ENCODE measurements around the gene MED26. TPM values are rescaled to one million over a fixed set of nuclear protein-coding genes. Genes with fewer than 3 reads are reported as not detected.

Gene MED26
- total and polyA plus RNA-seq, 2 of the 8 experiments (the other 6 are each of a cell fraction or from before 2014, with no cell fraction given): 5.3 to 10.7 TPM

GRCh38 chr19:16586477-16586871 is 41.5 kb downstream of the MED26 start:
- Histone ChIP-seq H2BK15ac (ENCODE audit: low read length) (no peak overlapping the region; the same call in 1 of the 2 replicates), H3K36me3 (ENCODE audit: control insufficient read depth in 2 of 4, insufficient read depth in 4 of 4, low read length in 3 of 4) (no peaks in the 10 kb centered on the region), H2BK20ac (ENCODE audit: low read length) (no peak overlapping the region), H2AK5ac (ENCODE audit: low read depth, low read length) (peak overlapping the region; percentile 94), H2BK120ac (replicated peaks; ENCODE audit: low read depth, low read length) (no peak overlapping the region), H3K23me2 (ENCODE audit: low read depth, low read length) (no peaks in the 10 kb centered on the region), H3K79me1 (ENCODE audit: low read depth, low read length) (peaks cover 40% of the 10 kb centered on the region), H3K9me3 (ENCODE audit: insufficient read depth in 2 of 2, low read depth in 1 of 2, low read length in 1 of 2) (no peaks in the 10 kb centered on the region), H3K4ac (replicated peaks; ENCODE audit: insufficient read length, low read depth, low read length) (peak overlapping the region; percentile 25), H2BK5ac (ENCODE audit: low read depth, low read length) (peak overlapping the region; percentile 32; the same call in 1 of the 2 replicates), H3K27ac (ENCODE audit: low read depth, low read length) (no peak overlapping the region), H4K91ac (replicated peaks; ENCODE audit: insufficient read length, low read length) (peak overlapping the region; percentile 10), H3K4me3 (ENCODE audit: extremely low read depth in 1 of 4, insufficient read depth in 2 of 4, low read depth in 3 of 4, low read length in 4 of 4) (no peak overlapping the region), H3K4me2 (ENCODE audit: insufficient read depth in 1 of 2, low read depth in 2 of 2, low read length in 2 of 2) (no peak overlapping the region; a peak in 1 of 4 replicates), H3K27me3 (replicated peaks in 1 of 4; ENCODE audit: control insufficient read depth in 3 of 4, extremely low read depth in 1 of 4, insufficient read depth in 3 of 4, low read length in 3 of 4) (no peaks in the 10 kb centered on the region), H3K56ac (replicated peaks; ENCODE audit: insufficient read length, low read depth, low read length) (no peak overlapping the region), H3K14ac (ENCODE audit: insufficient read length) (no peak overlapping the region), H3K4me1 (replicated peaks in 1 of 4; ENCODE audit: control insufficient read depth in 3 of 4, insufficient read depth in 4 of 4, low read length in 3 of 4) (peaks cover 6 to 44% (median 26%) of the 10 kb centered on the region in 4 experiments), H4K8ac (ENCODE audit: extremely low read depth, insufficient read depth, low read length) (peak overlapping the region; percentile 28; the same call in 1 of the 2 replicates), H3K23ac (ENCODE audit: insufficient read length) (no peak overlapping the region), H2BK12ac (ENCODE audit: low read depth, low read length) (no peak overlapping the region), H3K79me2 (ENCODE audit: control insufficient read depth in 1 of 2, insufficient read depth in 2 of 2, low read length in 2 of 2) (peaks cover 13 to 95% of the 10 kb centered on the region in 2 experiments; a peak in 3 of 4 replicates), H3K9ac (replicated peaks in 1 of 4; ENCODE audit: extremely low read depth in 1 of 4, low read depth in 3 of 4, low read length in 3 of 4) (no peak overlapping the region), H4K5ac (ENCODE audit: insufficient read length, low read depth, low read length) (no peak overlapping the region), H3K18ac (ENCODE audit: extremely low read depth, low read length) (no peak overlapping the region), H2AFZ (ENCODE audit: low read length) (no peak overlapping the region), H4K20me1 (replicated peaks in 1 of 2; ENCODE audit: control insufficient read depth in 1 of 2, insufficient read depth in 2 of 2, low read length in 2 of 2) (peaks cover 31 to 43% of the 10 kb centered on the region in 2 experiments)
- POLR2A ChIA-PET (ENCODE audit: partially characterized antibody): interaction anchor here (1.8 kb wide), 1 partner anchor 14 kb away, joined by 9 read pairs; the partner anchor contains the start of gene SLC35E1
- DNase-seq (ENCODE audit: low read depth in 1 of 2, low spot score in 2 of 2): no peak
- no peak for FAIRE-seq
- TF ChIP-seq SIRT6 (IDR thresholded peaks at IDR 0.05; ENCODE audit: low read length) (no peak), CHD1 (IDR thresholded peaks at IDR 0.05; ENCODE audit: low read depth, low read length) (no peak)
- WGBS, 2 experiments (ENCODE audit: extremely low coverage in 1 of 2, insufficient coverage in 1 of 2, insufficient read length in 1 of 2, insufficient replicate concordance in 2 of 2, low coverage in 1 of 2, low lambda C conversion rate in 2 of 2, missing lambda C conversion rate in 1 of 2): 89% methylated on average over 9 of the region's 9 CpGs; no CpG with 5 or more reads in 1 of the 2 experiments
- CTCF ChIA-PET (ENCODE audit: partially characterized antibody): interaction anchor here (0.6 to 1.7 kb wide), 5 partner anchors 12 to 250 kb away, joined by 3 to 6 read pairs (median 3); no protein-coding TSS in a partner anchor

All from H1 (cell line).